Esophagus squamous epithelium (tissue), 4 donors: ENCODE results near the gene PTGER4.

ENCODE experiments used
- CTCF ChIP-seq, 6 experiments: fragments of 450-650 bp in 4 of 6; fragments of 200-600 bp in 2 of 6; sonication (generic) in 2 of 6; IDR thresholded peaks; one replicate each; pipeline ENCODE4 v1.5.1; 2016 to 2019; ENCODE audit warnings: antibody characterized with exemption in 6 of 6, mild to moderate bottlenecking in 4 of 6, moderate library complexity in 4 of 6
- POLR2A ChIP-seq, 4 donors: fragments of 450-650 bp; IDR thresholded peaks; one replicate each; pipeline ENCODE4 v1.6.1; 2017; ENCODE audit warnings: antibody characterized with exemption in 4 of 4, mild to moderate bottlenecking in 4 of 4, moderate library complexity in 3 of 4

- TF ChIP-seq CTCF (IDR thresholded peaks at IDR 0.05) (no peak), POLR2A (IDR thresholded peaks at IDR 0.05) (peak in 1 of 4 donors; percentile 9)
These were observed 2.7 kb downstream of the PTGER4 start for GRCh38 chr5:40682154-40683017.
